NCI-H446 treated with DMSO at 0.1 percent for 48 hours (cell line): ENCODE measurements around the gene CST5.
A peak's percentile ranks its signal among the peaks of the same experiment; 100 is the strongest.
"Not testable (repeated sequence)": the region's sequence is repeated elsewhere in the genome, so short reads cannot be mapped to it uniquely, and the experiment has no call there.

Source experiments
- DNase-seq: peaks from one replicate; lab custom pipeline; 2025; lab: John Stamatoyannopoulos, UW

CST5 gene

DNA sequence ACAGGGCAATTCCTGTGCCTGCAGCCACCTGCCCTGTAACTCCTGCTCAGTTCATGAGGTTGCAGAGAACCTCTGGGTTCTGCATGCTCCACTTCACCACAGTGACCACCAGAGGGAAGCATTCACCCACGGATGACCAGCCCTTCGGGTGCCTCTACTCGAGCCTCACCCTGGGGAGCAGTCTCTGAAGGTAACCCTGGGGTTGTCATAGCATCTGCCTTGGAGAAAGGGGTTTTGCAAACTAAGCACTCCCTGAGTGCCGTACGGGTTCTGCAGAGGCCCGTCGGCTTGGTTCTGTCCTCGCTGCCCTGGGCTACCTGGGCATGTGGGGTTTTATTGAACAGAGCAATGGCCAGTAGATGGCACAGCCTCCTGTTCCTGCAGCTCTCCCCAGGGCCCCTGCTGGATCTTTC lies 10.2 kb upstream of the CST5 start:
- peak; percentile 18 for DNase-seq

- no peak for DNase-seq
Observed at GRCh38 chr20:23887856-23888255, 8.3 kb upstream of the CST5 start.

DNA sequence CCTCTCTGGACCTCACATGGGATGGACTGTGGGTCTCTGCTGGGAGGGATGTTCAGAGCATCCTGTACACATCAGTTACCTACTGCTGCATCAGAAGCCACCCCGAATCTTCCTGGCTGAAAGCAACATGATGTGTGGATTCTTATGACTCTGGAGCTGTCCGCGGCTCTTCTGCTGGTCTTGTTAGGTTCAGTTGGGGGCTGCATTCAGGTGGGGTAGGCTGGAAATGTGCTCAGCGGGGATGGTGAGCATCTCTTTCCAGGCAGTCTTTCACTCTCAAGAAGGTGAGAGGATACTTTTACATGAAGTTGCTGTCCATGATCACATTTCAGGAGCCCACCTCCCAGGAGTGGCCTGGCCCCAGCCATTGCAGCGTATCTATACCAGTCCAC lies 5.2 kb upstream of the CST5 start:
- no peak for DNase-seq

DNA sequence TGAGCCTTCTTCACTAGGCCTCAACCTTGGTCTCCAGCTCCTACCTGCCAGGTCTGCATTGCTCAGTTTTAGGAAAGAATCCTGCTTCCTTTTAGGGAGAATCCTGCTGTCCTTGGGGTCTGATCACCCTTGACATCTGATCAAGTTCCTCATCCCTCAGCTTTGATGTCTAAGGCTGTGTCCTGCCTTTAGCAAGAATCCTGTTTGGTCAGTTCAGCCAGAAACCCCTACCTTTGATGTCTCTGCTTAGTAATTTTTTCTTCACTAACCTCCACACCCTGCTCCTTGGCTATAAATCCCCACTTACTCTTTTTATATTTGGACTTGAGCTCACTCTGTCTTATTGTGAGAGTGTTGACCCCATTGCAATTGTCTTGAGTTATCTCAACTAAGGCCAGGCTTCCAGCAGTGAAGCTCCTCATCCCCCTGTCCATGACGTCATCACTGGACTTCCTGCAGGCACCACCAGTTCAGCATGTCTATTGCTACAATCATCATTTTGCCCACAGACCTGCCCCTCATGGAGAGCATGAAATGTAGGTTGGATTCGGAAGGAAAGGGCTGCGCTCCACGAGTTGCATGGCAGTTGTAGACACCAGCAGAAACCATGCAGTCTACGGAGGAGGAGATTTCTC lies 4.7 kb upstream of the CST5 start:
- no peak for DNase-seq

- no peak for DNase-seq
Observed at GRCh38 chr20:23881371-23881770, 1.8 kb upstream of the CST5 start.

- DNase-seq: no peak
Observed at GRCh38 chr20:23880417-23880816, 869 bp upstream of the CST5 start.

- no peak for DNase-seq
Observed at GRCh38 chr20:23879811-23880374, 345 bp upstream of the CST5 start.

GRCh38 chr20:23878787-23879186 lies 761 bp downstream of the CST5 start:
- no peak for DNase-seq

GRCh38 chr20:23878016-23878542 lies 1.5 kb downstream of the CST5 start:
- DNase-seq: not testable (repeated sequence)

GRCh38 chr20:23877524-23877923 lies 2.0 kb downstream of the CST5 start:
- DNase-seq: no peak

DNA sequence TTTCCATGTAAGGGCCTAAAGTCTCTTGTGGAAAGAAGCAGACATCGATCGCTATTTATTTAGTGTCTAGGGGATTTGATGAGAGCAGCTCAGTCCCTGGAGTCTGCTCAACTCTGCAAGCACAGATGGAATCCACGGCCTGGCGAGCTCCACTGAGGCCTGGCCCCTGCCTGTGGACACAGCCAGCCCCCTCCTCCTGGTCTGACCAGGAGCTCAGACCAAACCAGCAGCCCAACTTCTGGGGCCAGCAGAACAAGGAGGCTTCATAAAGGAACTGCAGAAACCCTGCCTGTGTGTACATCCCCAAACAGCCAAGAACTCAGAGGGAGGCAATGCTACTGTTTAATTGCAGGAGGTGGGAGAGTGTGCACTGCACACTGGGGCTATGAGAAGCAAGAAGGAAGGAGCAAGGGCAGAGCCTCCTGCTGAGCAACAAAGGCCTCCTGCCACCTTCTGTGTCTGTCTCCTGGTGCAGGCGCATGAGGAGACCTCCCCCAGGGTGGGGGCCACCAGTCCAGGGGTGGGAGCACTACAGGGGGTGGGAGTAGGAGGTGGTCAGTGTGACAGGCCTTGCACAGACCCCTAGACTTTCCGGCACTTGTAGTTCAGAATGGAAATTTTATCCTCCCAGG lies 3.8 kb downstream of the CST5 start:
- no peak for DNase-seq

DNA sequence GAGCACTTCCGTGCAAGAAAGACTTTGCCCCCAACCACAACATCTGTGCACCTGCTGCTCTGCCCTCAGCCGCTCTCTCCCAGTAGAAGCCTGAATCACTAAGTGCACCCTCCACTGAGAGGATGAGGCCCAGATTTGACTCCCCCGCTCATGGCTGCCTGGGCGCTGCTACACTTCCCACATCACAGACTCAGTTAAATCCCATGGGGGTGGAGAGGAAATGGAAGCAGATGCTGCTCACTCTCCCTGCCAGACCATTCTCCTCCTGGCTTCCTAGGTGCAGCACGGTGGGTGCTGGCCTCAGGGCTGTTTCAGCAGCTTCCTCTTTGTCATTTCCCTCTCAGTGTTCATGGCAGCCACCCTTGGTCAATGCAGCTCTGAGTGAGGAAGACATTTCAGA lies 4.8 kb downstream of the CST5 start:
- no peak for DNase-seq

- no peak for DNase-seq
Observed at GRCh38 chr20:23873370-23874015, 6.1 kb downstream of the CST5 start.

GRCh38 chr20:23872065-23872464 lies 7.5 kb downstream of the CST5 start:
- DNase-seq: no peak

DNA sequence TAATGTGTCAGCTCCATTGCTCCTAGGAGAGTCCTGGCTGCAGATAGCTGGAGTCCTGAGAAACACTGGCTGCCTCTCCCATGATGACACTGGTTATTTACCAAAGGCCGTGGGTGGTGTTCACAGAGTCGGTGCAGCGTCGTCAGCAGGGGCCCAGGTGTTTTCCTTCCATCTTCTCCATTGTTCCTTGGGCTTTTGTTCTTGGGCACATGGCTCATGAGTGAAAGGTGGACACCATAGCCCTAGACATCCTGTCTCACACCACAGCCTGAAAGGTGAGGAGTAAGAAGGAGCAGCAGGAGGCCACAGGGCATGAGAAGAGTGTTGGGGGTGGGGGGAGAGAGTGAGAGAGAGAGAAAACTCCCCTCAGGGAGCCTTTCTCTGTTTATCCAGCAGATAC lies 9.1 kb downstream of the CST5 start:
- no peak for DNase-seq

GRCh38 chr20:23869520-23869919 lies 10.0 kb downstream of the CST5 start:
- DNase-seq: no peak

DNA sequence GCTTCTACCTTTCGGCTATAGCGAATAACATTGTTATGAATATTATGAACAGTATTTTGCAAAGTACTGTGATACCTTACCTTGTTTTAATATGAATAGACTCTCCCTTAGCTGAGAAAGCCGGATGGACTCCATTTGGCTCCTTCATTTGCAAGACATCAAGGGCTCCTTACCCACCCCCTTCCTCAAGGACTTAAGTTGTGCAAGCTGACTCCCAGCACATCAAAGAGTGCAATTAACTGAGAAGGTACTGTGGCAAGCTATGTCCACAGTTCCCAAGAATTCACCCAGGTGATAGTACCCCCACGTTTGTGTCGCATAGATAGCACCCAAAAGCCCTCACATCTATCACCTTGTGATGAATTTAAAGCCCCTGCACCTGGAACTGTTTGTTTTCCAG lies 11.2 kb downstream of the CST5 start:
- DNase-seq: no peak

DNA sequence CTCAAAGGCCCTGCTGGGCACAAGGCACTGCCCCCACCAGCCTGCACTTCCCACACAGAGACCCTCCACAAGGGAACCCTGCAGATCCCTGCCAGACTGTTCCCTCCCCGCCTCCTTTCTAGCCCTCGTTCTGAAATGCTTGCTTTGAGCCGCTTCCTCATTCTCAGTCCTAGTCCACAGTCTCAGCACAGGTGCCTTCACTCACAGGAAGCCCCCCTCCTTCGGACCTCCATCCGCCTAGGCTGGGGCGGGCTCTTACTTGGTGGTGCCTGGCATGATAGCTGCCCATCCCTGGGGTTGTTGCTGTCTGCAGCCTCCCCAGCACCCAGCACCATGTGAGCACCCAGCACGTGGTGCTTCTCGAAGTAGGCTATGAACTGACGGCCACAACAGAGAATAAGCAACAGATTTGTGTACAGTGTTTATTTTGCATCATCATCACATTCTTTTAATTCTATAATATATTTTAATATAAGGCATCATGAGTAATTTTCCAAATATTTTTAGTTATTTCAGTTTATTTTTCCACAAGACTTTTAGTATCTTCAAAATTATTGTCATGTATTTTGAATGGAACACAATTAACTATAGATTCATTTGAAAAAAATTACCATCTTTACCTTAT lies 12.3 kb downstream of the CST5 start:
- no peak for DNase-seq

DNA sequence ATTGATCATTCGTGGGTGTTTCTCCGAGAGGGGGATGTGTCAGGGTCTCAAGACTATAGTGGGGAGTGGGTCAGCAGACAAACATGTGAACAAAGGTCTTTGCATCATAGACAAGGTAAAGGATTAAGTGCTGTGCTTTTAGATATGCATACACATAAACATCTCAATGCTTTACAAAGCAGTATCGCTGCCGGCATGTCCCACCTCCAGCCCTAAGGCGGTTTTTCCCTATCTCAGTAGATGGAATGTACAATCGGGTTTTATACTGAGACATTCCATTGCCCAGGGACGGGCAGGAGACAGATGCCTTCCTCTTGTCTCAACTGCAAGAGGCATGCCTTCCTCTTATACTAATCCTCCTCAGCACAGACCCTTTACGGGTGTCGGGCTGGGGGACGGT lies 18.8 kb downstream of the CST5 start:
- not testable (repeated sequence) for DNase-seq

- DNase-seq: no peak
Observed at GRCh38 chr20:23857962-23858595, 21.5 kb downstream of the CST5 start.

- DNase-seq: no peak
Observed at GRCh38 chr20:23856736-23857135, 22.8 kb downstream of the CST5 start.

GRCh38 chr20:23856226-23856625 lies 23.3 kb downstream of the CST5 start:
- DNase-seq: no peak
